CD14-positive monocyte (primary cell): ENCODE measurements around the gene ADAMTSL2. TPM values are rescaled to one million over a fixed set of nuclear protein-coding genes. Genes with fewer than 3 reads are reported as not detected.

Experiments used
- DNase-seq, 3 donors: peaks; one replicate each; pipeline ENCODE4 v3.0.0-alpha.2; 2011 to 2022
- H2AFZ ChIP-seq: 2 replicates; pipeline ENCODE4 v1.6.0; 2012; ENCODE audit warnings: mild to moderate bottlenecking, low read depth, low read length, inconsistent platforms; ENCODE audit not compliant: insufficient read depth, poor library complexity, severe bottlenecking
- H3K27ac ChIP-seq, 2 donors: 1 replicate in 1 of 2; 2 replicates in 1 of 2; pipeline ENCODE4 v1.5.1; 2012 to 2013; ENCODE audit warnings: low read length in 2 of 2, control low read depth in 1 of 2, inconsistent platforms in 1 of 2, low read depth in 1 of 2, mild to moderate bottlenecking in 1 of 2
- H3K27me3 ChIP-seq, 2 donors: one replicate each; pipeline versions ENCODE4 v1.6.0 to v1.6.1; 2011 to 2013; ENCODE audit warnings: low read length in 2 of 2; ENCODE audit not compliant: control insufficient read depth in 2 of 2, insufficient read depth in 2 of 2
- H3K36me3 ChIP-seq, 2 donors: replicated peaks in 1 of 2; 1 replicate in 1 of 2; 2 replicates in 1 of 2; pipeline versions ENCODE4 v1.5.1 to v1.6.1; 2012 to 2013; ENCODE audit warnings: low read length in 2 of 2, control low read depth in 1 of 2, inconsistent platforms in 1 of 2, mild to moderate bottlenecking in 1 of 2; ENCODE audit not compliant: insufficient read depth in 2 of 2, control insufficient read depth in 1 of 2
- H3K4me1 ChIP-seq, 2 donors: 1 replicate in 1 of 2; 2 replicates in 1 of 2; pipeline versions ENCODE4 v1.5.1 to v1.6.1; 2012 to 2013; ENCODE audit warnings: low read length in 2 of 2, control low read depth in 1 of 2, inconsistent platforms in 1 of 2, mild to moderate bottlenecking in 1 of 2, moderate library complexity in 1 of 2; ENCODE audit not compliant: insufficient read depth in 2 of 2, control insufficient read depth in 1 of 2
- H3K4me2 ChIP-seq: replicated peaks from 2 replicates; pipeline ENCODE3; 2012; ENCODE audit warnings: low read length, moderate library complexity, mild to moderate bottlenecking; ENCODE audit not compliant: poor library complexity, severe bottlenecking; ENCODE audit errors: extremely low read depth
- H3K4me3 ChIP-seq, 3 experiments: fragments of 200-600 bp in 1 of 3; sonication (generic) in 1 of 3; replicated peaks in 1 of 3; 1 replicate in 2 of 3; 2 replicates in 1 of 3; pipeline ENCODE4 v1.5.1; 2011 to 2013; ENCODE audit warnings: low read length in 3 of 3, mild to moderate bottlenecking in 3 of 3, control low read depth in 2 of 3, low read depth in 2 of 3, inconsistent platforms in 1 of 3, moderate library complexity in 1 of 3
- H3K79me2 ChIP-seq: 2 replicates; pipeline ENCODE4 v1.6.0; 2012; ENCODE audit warnings: mild to moderate bottlenecking, control low read depth, inconsistent platforms, low read length, moderate library complexity; ENCODE audit not compliant: insufficient read depth
- H3K9ac ChIP-seq: 2 replicates; pipeline ENCODE4 v1.6.0; 2017; ENCODE audit warnings: low read length, mild to moderate bottlenecking; ENCODE audit not compliant: insufficient read depth, poor library complexity, severe bottlenecking
- H3K9me3 ChIP-seq, 2 donors: replicated peaks in 1 of 2; 1 replicate in 1 of 2; 2 replicates in 1 of 2; pipeline versions ENCODE4 v1.5.1 to v1.6.1; 2012 to 2013; ENCODE audit warnings: low read length in 2 of 2, control low read depth in 1 of 2; ENCODE audit not compliant: control insufficient read depth in 1 of 2, insufficient read depth in 1 of 2
- H4K20me1 ChIP-seq: 2 replicates; pipeline ENCODE4 v1.6.0; 2012; ENCODE audit warnings: mild to moderate bottlenecking, low read length, control low read depth, moderate library complexity; ENCODE audit not compliant: insufficient read depth
- H3K27ac Mint-ChIP-seq, 7 donors: one replicate each; pipeline ENCODE4 v1.8.0; 2020; ENCODE audit warnings: mild to moderate bottlenecking in 7 of 7, mixed read lengths in 7 of 7, moderate library complexity in 6 of 7, inconsistent platforms in 2 of 7
- H3K27me3 Mint-ChIP-seq, 3 donors: one replicate each; pipeline ENCODE4 v1.8.0; 2021 to 2022; ENCODE audit warnings: low read depth in 3 of 3, mild to moderate bottlenecking in 3 of 3, mixed read lengths in 3 of 3, moderate library complexity in 3 of 3, inconsistent platforms in 1 of 3
- H3K36me3 Mint-ChIP-seq, 2 donors: one replicate each; pipeline ENCODE4 v1.8.0; 2020; ENCODE audit warnings: mixed read lengths in 2 of 2, inconsistent platforms in 1 of 2, mild to moderate bottlenecking in 1 of 2
- H3K4me1 Mint-ChIP-seq: one replicate; pipeline ENCODE4 v1.8.0; 2020; ENCODE audit warnings: mild to moderate bottlenecking, mixed read lengths
- H3K4me3 Mint-ChIP-seq, 2 donors: one replicate each; pipeline ENCODE4 v1.8.0; 2020; ENCODE audit warnings: mild to moderate bottlenecking in 2 of 2, mixed read lengths in 2 of 2, moderate library complexity in 1 of 2
- H3K9me3 Mint-ChIP-seq, 7 donors: one replicate each; pipeline ENCODE4 v1.8.0; 2020 to 2022; ENCODE audit warnings: mixed read lengths in 7 of 7, mild to moderate bottlenecking in 6 of 7, moderate library complexity in 6 of 7, inconsistent platforms in 2 of 7
- WGBS: methylation state at CpG from one replicate; pipeline ENCODE4 v1.1.5; 2013; ENCODE audit warnings: missing lambda C conversion rate; ENCODE audit not compliant: insufficient coverage; 5-methylcytosine and 5-hydroxymethylcytosine counted together
- intact Hi-C, 2 donors: fragments of 100-400 bp; cut with micrococcal nuclease; formaldehyde crosslinking; loops; one replicate each; pipeline versions ENCODE4 v1.15.0 to v1.15.1; 2023
- polyA plus RNA-seq, 3 donors: library from polyadenylated mRNA; depleted of rRNA in 1 of 3; unstranded in 2 of 3; stranded (reverse) in 1 of 3; fragments of 300-500 nt in 2 of 3; fragments of >200 nt in 1 of 3; fragmentation: Illumina TruSeq in 2 of 3; gene quantifications; 1 replicate in 2 of 3; 2 replicates in 1 of 3; pipeline ENCODE4 v1.2.3, GENCODE V29; 2012 to 2021
- TF ChIP-seq, protein P1 (sequence below): fragments of 200-600 bp; IDR thresholded peaks from one replicate; pipeline ENCODE4 v1.8.0; 2022; ENCODE audit warnings: antibody characterized with exemption, mild to moderate bottlenecking

The ADAMTSL2 gene
- polyA plus RNA-seq, 3 donors: 0.08 TPM; not detected in 2

DNA sequence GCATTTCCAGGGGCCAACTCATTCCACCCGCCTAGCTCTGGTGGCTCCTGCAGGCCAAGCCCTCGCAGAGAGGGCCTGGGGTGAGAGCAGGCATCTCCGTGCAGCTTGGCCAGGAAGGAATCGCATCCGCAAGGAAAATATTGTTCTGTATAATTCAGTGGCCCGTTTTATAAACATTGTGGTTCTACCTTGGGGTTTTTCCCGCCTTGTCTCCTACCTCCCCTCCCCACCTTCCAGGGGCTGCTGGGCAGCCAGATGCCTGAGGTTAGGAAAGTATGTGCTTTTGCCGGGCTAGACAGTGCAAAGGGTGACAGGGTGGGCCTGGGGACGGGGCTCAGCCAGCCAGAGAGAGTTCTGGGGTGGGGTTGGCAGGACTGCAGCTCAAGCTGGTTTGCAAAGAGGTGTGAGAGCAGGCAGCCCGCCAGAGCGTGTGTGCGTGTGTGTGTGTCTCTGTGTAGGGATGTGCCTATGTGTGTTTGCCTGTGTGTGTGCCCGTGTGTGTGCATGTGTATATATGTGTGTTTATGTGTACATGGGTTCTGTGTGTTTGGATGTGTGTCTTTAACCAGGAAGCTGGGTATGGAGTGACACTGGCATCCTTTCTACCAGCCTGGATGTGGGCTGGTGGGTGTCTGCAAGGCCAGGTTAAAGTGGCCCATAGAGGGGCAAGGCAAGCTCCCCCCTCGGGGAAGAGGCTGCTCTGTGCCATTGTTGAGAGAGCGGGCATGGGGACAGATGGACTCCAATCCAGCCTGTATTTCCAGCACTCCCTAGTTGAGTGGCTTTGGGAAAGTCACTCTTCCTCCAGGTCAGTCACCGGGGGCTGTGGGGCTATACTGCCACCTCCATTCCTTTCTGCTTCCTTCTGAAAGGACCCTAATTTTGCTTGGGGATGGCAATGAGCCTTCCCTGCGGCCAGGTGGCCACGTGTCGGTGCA, 45.0 kb upstream of the ADAMTSL2 start:
- H4K20me1 ChIP-seq: no peaks in the 10 kb centered on the region
- intact Hi-C loops: loop anchor here in 1 of 2 donors (10.0 kb wide), 1 partner anchor 465 kb away; no protein-coding TSS in a partner anchor
- no peak overlapping the region for H3K4me2 ChIP-seq
- Mint-ChIP-seq H3K36me3 (no peaks in the 10 kb centered on the region), H3K27ac (no peak overlapping the region), H3K27me3 (peaks cover 3 to 11% (median 5%) of the 10 kb centered on the region in 3 donors), H3K9me3 (no peaks in the 10 kb centered on the region), H3K4me1 (peaks cover 5% of the 10 kb centered on the region), H3K4me3 (no peak overlapping the region)
- H3K9ac ChIP-seq: no peak overlapping the region
- TF ChIP-seq, protein P1, sequence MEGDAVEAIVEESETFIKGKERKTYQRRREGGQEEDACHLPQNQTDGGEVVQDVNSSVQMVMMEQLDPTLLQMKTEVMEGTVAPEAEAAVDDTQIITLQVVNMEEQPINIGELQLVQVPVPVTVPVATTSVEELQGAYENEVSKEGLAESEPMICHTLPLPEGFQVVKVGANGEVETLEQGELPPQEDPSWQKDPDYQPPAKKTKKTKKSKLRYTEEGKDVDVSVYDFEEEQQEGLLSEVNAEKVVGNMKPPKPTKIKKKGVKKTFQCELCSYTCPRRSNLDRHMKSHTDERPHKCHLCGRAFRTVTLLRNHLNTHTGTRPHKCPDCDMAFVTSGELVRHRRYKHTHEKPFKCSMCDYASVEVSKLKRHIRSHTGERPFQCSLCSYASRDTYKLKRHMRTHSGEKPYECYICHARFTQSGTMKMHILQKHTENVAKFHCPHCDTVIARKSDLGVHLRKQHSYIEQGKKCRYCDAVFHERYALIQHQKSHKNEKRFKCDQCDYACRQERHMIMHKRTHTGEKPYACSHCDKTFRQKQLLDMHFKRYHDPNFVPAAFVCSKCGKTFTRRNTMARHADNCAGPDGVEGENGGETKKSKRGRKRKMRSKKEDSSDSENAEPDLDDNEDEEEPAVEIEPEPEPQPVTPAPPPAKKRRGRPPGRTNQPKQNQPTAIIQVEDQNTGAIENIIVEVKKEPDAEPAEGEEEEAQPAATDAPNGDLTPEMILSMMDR: no peak
- WGBS: 93% methylated on average over 12 of the region's 19 CpGs
- no peak overlapping the region for H2AFZ ChIP-seq
- DNase-seq: no peak
- no peaks in the 10 kb centered on the region for H3K9me3 ChIP-seq
- no peaks in the 10 kb centered on the region for H3K27me3 ChIP-seq
- H3K27ac ChIP-seq: no peak overlapping the region
- peaks cover 6 to 8% of the 10 kb centered on the region in 2 donors for H3K4me1 ChIP-seq
- H3K36me3 ChIP-seq: no peaks in the 10 kb centered on the region
- no peak overlapping the region for H3K4me3 ChIP-seq
- no peaks in the 10 kb centered on the region for H3K79me2 ChIP-seq

- Mint-ChIP-seq H3K4me1 (peaks cover 5% of the 10 kb centered on the region), H3K9me3 (no peaks in the 10 kb centered on the region), H3K27ac (no peak overlapping the region), H3K27me3 (peaks cover 3 to 9% (median 5%) of the 10 kb centered on the region in 3 donors), H3K4me3 (no peak overlapping the region), H3K36me3 (no peaks in the 10 kb centered on the region)
- intact Hi-C loops: no loop called here
- H3K4me3 ChIP-seq: no peak overlapping the region
- TF ChIP-seq, protein P1: no peak
- no peak overlapping the region for H3K9ac ChIP-seq
- H2AFZ ChIP-seq: no peak overlapping the region
- peaks cover 6 to 8% of the 10 kb centered on the region in 2 donors for H3K4me1 ChIP-seq
- H3K4me2 ChIP-seq: no peak overlapping the region
- H4K20me1 ChIP-seq: no peaks in the 10 kb centered on the region
- WGBS: 71% methylated on average over 7 of the region's 13 CpGs
- no peak overlapping the region for H3K27ac ChIP-seq
- no peaks in the 10 kb centered on the region for H3K27me3 ChIP-seq
- no peak for DNase-seq
- no peaks in the 10 kb centered on the region for H3K9me3 ChIP-seq
- H3K79me2 ChIP-seq: no peaks in the 10 kb centered on the region
- no peaks in the 10 kb centered on the region for H3K36me3 ChIP-seq
Observed at GRCh38 chr9:133490201-133490681, 44.3 kb upstream of the ADAMTSL2 start.
